ENCODE results near the gene AXDND1.
"Not testable (repeated sequence)": the region's sequence is repeated elsewhere in the genome, so short reads cannot be mapped to it uniquely, and the experiment has no call there.

Gene AXDND1

GRCh38 chr1:179448437-179449149, 82.8 kb downstream of the AXDND1 start:
- DNase-seq (ENCODE audit: extremely low read depth in 1 of 2, low read depth in 1 of 2), result no peak

GRCh38 chr1:179459606-179460206, 93.9 kb downstream of the AXDND1 start:
- DNase-seq (ENCODE audit: extremely low read depth in 1 of 2, low read depth in 1 of 2), result not testable (repeated sequence)

GRCh38 chr1:179465661-179466060, 99.9 kb downstream of the AXDND1 start:
- not testable (repeated sequence) for DNase-seq (ENCODE audit: extremely low read depth in 1 of 2, low read depth in 1 of 2)

GRCh38 chr1:179474713-179475112, 108.9 kb downstream of the AXDND1 start:
- no peak for DNase-seq (ENCODE audit: extremely low read depth in 1 of 2, low read depth in 1 of 2)

DNA sequence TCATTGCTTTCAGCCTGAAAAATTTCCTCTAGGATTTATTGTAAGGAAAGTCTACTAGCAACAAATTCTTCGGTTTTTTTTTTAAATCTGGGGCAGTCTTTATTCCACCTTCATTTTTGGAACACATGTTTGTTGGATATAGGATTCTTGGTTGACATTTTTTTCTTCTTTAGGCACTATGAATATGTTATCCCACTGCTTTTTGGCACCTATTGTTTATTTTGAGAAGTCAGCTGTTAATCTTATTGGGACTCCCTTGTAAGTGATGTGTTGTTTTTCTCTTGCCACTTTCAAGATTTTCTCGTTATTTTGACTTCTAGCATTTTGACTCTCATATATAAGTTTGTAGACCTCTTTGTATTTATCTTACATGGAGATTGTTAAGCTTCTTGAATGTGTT, 110.7 kb downstream of the AXDND1 start:
- no peak for DNase-seq (ENCODE audit: extremely low read depth in 1 of 2, low read depth in 1 of 2)

DNA sequence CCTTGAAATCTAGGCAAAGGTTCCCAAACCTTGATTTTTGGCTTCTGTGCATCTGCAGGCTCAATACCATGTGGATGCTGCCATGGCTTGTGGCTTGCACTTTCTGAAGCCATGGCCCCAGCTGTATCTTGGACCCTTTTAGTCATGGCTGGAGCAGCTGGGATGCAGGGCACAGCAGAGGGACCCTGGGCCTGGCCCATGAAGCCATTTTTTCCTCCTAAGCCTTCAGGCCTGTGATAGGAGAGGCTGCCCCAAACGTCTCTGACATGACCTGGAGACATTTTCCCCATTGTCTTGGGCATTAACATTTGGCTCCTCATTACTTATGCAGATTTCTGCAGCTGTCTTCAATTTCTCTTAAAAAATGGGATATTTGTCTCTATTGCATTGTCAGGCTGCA, 112.6 kb downstream of the AXDND1 start:
- no peak for DNase-seq (ENCODE audit: extremely low read depth in 1 of 2, low read depth in 1 of 2)

DNA sequence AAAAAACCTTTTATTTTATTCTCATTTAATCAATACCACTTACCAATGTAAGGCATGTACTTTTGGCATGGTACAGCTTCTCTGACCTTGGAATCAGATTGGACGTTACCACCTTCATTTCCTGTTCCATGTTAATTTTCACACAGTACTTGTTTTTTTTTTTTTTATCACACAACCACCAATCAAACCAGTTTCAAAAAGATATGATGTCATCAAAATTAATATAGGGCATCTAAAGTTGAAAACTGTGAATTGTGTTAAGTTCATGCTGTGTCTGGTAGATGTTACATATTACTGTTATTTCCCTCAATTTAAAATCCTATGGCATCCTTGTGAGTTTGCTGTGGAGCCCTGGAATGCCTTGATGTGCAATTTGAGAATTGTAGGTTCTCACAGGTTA, 124.8 kb downstream of the AXDND1 start:
- DNase-seq (ENCODE audit: extremely low read depth in 1 of 2, low read depth in 1 of 2), result no peak

DNA sequence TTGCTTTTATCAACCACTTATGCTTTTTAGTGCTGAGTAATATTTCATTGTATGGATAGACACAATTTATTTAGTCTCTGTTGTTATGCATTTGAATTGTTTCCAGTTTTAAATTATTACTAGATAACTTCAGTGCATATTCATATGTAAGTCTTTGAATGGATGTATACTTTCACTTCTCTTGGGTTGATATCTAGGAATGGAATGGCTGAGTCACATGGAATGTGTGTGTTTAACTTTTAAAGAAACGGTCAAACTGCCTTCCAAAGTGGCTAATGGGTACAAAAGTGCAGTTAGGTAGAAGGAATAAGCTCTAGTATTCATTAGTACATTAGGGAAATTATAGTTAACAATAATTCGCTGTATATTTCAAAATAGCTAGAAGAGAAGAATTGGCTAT, 127.6 kb downstream of the AXDND1 start:
- no peak for DNase-seq (ENCODE audit: extremely low read depth in 1 of 2, low read depth in 1 of 2)

DNA sequence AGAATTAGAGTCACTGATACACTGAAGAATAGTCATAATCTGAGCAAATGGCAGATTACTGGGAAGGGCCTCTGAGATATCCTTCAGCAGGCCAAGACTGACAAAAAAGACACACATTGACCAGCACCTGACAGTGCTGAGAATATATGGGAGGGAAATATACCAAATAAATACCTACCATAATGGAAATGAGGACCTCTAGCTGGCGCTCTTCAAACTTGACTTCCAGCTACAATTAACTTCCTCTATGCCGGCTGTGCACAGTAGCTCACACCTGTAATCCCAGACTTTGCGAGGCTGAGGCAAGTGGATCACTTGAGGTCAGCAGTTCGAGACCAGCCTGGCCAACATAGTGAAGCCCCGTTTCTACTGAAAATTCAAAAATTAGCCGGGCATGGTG, 140.4 kb downstream of the AXDND1 start:
- DNase-seq (ENCODE audit: extremely low read depth in 1 of 2, low read depth in 1 of 2), result no peak

DNA sequence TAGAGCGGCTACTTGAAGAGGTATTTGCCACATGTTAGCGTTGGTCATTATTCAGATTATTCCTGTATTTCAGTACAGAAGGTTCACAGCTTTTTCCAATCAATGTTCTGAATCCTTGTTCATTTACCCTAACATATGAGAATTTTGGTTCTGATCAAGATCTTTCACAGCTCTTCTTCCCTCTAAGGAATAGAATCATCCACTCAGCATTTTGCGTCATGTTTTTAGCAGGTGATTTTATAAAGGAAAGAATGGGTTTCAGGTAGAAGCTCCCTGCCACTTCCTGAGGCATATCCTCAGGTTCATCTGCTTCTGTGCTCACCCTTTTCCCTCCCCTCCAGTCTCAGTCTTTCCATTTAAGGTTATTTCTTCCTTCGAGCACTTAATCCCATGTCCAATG, 143.6 kb downstream of the AXDND1 start:
- DNase-seq (ENCODE audit: extremely low read depth in 1 of 2, low read depth in 1 of 2), result no peak

DNA sequence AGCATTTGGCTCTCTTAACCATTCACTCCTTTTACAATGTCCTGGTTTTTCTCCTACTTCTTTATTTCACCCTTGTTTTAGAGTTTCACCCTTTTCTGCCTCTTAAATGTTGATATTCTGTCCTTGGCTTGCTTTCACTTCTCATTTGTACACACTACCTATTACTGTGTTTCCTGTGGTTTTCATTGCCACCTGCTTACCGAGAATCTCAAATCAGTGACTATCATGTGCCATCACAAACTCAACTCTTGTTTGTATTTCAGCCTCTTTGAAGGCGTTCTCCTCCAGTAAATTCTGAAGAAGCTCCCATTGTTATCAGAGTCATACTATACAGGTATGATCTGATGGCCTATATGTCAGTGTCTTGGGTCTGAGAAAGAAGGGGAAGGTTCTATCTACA, 144.3 kb downstream of the AXDND1 start:
- no peak for DNase-seq (ENCODE audit: extremely low read depth in 1 of 2, low read depth in 1 of 2)

DNA sequence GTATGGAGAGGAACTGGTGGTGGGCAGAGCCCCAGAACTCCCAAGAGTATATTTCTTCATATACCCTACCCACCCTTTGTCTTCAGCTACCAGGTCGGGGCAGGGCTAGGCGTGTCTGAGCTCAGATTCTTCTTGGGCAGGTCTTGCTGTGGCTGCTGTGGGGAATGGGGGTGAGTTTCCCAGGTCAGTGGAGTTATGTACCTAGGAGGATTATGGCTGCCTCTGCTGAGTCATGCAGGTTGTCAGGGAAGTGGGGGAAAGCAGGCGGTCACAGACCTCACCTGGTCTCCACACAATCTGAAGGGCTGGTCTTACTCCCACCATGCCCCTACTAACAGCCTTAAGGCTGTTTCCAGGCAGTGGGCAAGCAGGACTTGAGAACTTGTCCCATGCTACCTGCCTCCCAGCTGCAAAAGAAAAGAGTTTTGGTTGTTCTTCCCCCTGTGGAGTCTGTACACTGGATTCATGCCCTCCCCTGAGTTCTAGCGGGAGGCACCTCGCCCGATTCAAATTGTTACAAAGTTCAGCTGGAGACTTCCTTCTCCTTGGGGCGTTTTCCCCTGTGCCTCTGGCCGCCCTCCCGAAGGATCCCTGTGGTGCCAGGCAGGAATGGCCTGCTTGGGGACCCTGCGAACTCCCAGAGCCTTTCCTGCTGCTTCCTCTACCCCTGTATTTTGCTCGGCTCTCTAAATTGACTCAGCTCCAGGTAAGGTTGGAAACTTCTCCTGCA, 151.4 kb downstream of the AXDND1 start:
- DNase-seq (ENCODE audit: extremely low read depth in 1 of 2, low read depth in 1 of 2), result no peak

GRCh38 chr1:179518544-179518943, 152.8 kb downstream of the AXDND1 start:
- not testable (repeated sequence) for DNase-seq (ENCODE audit: extremely low read depth in 1 of 2, low read depth in 1 of 2)

DNA sequence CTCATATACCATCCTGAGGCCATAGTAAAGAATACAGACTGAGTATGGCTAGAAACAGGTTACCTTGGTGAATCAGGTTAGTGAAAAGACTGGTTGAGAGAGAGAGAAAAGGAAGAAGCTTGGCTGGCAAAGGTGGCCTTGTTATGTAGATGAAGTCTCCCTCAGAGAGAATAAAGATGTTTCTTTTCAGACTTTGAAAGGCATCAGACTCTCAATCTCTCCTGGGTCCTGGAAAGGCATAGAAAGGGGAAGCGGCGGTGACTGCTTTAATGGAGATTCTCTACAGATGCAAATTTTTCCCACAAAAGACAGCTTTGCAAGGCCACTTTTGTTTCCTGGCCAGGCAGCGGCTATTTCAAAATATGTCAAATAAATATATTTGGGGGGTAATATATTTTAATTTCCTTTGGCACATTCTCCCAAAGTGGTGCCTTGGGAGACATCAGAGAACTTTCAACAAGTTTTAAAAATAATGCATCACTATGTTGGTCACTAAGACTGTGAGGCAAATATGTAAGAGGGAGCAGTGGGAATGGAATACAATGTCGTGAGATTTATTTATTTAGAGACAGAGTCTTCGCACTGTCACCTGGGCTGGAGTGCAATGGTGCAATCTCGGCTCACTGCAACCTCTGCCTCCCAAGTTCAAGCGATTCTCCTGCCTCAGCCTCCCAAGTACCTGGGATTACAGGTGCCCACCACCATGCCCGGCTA, 163.9 kb downstream of the AXDND1 start:
- no peak for DNase-seq (ENCODE audit: extremely low read depth in 1 of 2, low read depth in 1 of 2)

DNA sequence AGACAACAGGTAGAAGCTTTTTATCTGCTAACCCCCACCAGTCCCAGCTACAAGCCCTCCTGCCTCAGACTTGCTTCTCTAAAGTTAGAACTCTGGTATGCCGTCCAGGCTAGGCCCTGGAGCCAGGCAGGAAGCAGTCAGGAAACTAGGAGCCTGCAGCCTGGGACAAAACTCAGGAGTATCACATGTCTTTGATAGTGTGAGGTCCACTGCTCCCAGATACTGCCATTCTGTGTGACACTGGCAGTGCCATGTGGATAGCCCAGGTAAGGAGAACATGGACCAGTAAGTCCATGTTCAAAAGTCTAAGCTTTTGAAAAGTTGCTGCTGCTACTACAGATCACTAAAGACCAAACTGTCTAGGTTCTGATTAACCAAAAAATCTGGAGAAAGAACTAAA, 164.6 kb downstream of the AXDND1 start:
- DNase-seq (ENCODE audit: extremely low read depth in 1 of 2, low read depth in 1 of 2), result no peak

- no peak for DNase-seq (ENCODE audit: extremely low read depth in 1 of 2, low read depth in 1 of 2)
These were observed 176.0 kb downstream of the AXDND1 start for GRCh38 chr1:179541774-179542173.

DNA sequence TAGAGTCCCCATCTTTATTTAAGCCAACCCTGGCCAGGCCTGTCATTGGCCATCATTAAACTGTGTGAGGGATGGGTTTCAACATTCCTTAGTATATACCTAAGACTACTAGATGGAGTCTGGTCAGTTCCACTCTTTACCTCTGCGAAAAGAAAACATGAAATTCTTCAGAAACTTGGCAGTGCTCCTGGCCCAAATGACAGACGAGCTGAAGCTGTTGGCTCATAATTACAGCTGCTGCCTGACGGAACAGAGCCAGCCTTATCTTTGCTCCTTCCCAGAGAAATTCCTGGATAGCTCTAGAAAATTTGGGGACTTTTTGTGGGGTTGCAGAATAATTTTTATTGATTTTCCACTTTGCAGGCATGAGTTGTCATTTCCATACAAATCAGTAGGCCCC, 179.6 kb downstream of the AXDND1 start:
- DNase-seq (ENCODE audit: extremely low read depth in 1 of 2, low read depth in 1 of 2), result no peak

DNA sequence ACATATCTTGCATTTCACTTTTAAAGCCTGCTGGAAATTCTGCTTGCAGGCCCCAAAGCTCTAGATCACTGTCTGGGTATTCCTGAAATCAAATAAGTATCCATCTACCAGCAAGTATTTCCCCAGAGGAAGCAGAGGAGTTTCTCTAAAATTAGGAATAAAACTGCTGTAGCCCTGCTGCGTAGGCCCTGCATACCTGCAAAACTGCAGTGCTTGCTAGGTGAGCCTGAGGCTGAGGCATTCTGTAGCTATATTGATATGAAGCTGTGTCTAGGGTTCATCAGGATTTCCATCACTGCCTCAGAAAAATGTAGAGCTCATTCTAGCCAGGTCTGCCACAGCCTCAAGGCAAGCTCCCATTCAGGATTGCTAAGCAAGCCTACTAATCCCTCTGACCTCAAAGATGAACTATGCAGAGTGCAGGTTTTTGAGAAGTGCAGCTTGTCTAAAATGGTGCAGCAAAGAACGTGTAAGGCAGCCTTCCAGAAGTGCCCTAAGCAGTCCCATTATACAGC, 181.3 kb downstream of the AXDND1 start:
- DNase-seq (ENCODE audit: extremely low read depth in 1 of 2, low read depth in 1 of 2), result no peak

GRCh38 chr1:179548666-179549367, 183.0 kb downstream of the AXDND1 start:
- no peak for DNase-seq (ENCODE audit: extremely low read depth in 1 of 2, low read depth in 1 of 2)

GRCh38 chr1:179549368-179549700, 183.6 kb downstream of the AXDND1 start:
- DNase-seq (ENCODE audit: extremely low read depth in 1 of 2, low read depth in 1 of 2), result no peak
